ENCODE data around the gene KIAA0513. TPM values are rescaled to one million over a fixed set of nuclear protein-coding genes. Genes with fewer than 3 reads are reported as not detected.

KIAA0513 gene
- total RNA-seq, 4 donors from 2014 or later = 6.2 to 8.4 (median 7.5) TPM

DNA sequence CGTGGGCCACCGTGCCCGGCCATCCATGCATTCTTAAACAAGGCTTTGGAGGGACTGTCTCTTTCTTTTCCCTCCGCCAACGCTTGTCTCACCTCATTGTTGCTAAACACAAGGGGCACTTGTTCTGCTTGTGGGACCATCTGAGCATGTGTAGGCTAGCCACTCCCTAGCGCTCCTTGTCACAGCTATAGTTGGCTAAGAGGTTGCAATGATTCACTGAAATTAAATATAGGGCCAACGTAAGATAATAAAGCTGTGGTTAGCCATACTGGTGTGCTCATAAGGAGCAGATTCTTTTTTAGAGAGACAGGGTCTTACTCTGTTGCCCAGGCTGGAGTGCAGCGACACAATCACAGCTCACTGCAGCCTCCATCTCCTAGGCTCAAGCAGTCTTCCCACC is 41.2 kb downstream of the KIAA0513 start:
- intact Hi-C loops (cut with DNase I) = no loop called here
- no peak for TF ChIP-seq POLR2A (IDR thresholded peaks at IDR 0.05)
- TF ChIP-seq, protein P1, sequence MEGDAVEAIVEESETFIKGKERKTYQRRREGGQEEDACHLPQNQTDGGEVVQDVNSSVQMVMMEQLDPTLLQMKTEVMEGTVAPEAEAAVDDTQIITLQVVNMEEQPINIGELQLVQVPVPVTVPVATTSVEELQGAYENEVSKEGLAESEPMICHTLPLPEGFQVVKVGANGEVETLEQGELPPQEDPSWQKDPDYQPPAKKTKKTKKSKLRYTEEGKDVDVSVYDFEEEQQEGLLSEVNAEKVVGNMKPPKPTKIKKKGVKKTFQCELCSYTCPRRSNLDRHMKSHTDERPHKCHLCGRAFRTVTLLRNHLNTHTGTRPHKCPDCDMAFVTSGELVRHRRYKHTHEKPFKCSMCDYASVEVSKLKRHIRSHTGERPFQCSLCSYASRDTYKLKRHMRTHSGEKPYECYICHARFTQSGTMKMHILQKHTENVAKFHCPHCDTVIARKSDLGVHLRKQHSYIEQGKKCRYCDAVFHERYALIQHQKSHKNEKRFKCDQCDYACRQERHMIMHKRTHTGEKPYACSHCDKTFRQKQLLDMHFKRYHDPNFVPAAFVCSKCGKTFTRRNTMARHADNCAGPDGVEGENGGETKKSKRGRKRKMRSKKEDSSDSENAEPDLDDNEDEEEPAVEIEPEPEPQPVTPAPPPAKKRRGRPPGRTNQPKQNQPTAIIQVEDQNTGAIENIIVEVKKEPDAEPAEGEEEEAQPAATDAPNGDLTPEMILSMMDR (IDR thresholded peaks at IDR 0.05) = no peak
- WGBS, 2 donors = 91 to 92% methylated on average over 8 of the region's 8 CpGs
- Histone ChIP-seq H3K4me3 (replicated peaks in 1 of 3) (no peak overlapping the region), H3K36me3 (peaks cover 0 to 5% of the 10 kb centered on the region in 2 donors), H3K9me3 (no peaks in the 10 kb centered on the region), H3K27ac (no peak overlapping the region), H3K4me1 (no peaks in the 10 kb centered on the region), H3K27me3 (no peaks in the 10 kb centered on the region)
- DNase-seq = no peak

GRCh38 chr16:85069171-85069570 is 41.6 kb downstream of the KIAA0513 start:
- H3K4me3 ChIP-seq (replicated peaks in 1 of 3) = no peak overlapping the region
- DNase-seq = no peak
- 96 to 97% methylated on average over 7 of the region's 7 CpGs for WGBS, 2 donors
- H3K27me3 ChIP-seq = no peaks in the 10 kb centered on the region
- no peak overlapping the region for H3K27ac ChIP-seq
- no peaks in the 10 kb centered on the region for H3K4me1 ChIP-seq
- TF ChIP-seq, protein P1 (IDR thresholded peaks at IDR 0.05) = no peak
- TF ChIP-seq POLR2A (IDR thresholded peaks at IDR 0.05) = no peak
- peaks cover 0 to 5% of the 10 kb centered on the region in 2 donors for H3K36me3 ChIP-seq
- intact Hi-C loops (cut with DNase I) = no loop called here
- H3K9me3 ChIP-seq = no peaks in the 10 kb centered on the region

DNA sequence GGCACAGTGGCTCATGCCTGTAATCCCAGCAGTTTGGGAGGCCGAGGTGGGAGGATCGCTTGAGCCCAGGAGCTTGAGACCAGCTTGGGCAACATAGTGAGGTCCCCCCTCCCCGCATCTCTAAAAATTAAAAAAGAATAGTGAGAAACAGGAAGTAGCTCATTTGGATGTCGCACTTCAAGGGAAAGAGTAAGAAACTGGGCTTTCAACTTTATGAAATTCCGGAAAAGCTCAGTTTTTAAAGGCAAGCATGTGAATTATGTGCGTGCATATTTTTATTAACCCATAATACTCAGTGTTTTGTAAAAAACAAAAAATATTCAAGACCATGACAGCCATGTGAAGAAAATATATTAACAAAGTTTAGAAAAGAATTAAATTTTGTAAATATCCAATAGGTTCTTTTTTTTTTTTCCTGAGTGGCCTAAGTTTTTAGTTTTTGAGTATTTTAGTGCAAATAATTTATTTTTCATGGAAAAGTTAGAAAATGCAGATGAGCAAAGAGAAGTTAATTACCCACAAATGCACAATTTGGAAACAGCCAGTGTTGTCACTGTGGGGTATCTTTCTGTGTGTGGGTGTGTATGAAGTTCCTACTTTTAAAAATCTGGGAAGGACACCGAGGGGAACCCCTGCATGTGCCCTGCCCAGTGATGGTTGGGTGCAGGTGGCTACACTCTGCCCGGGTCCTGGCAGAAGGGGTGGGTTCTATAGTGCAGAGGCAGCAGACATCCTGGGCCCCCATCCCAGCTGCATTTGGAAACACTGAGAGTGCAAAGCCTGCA is 44.7 kb downstream of the KIAA0513 start:
- no peaks in the 10 kb centered on the region for H3K4me1 ChIP-seq
- intact Hi-C loops (cut with DNase I) = no loop called here
- DNase-seq = no peak
- no peak overlapping the region for H3K4me3 ChIP-seq (replicated peaks in 1 of 3)
- no peaks in the 10 kb centered on the region for H3K9me3 ChIP-seq
- TF ChIP-seq, protein P1 (IDR thresholded peaks at IDR 0.05) = no peak
- no peak for TF ChIP-seq POLR2A (IDR thresholded peaks at IDR 0.05)
- no peak overlapping the region for H3K27ac ChIP-seq
- 90 to 92% methylated on average over 8 of the region's 8 CpGs for whole genome bisulfite sequencing, 2 donors
- peaks cover 0 to 1% of the 10 kb centered on the region in 2 donors for H3K36me3 ChIP-seq
- no peaks in the 10 kb centered on the region for H3K27me3 ChIP-seq

DNA sequence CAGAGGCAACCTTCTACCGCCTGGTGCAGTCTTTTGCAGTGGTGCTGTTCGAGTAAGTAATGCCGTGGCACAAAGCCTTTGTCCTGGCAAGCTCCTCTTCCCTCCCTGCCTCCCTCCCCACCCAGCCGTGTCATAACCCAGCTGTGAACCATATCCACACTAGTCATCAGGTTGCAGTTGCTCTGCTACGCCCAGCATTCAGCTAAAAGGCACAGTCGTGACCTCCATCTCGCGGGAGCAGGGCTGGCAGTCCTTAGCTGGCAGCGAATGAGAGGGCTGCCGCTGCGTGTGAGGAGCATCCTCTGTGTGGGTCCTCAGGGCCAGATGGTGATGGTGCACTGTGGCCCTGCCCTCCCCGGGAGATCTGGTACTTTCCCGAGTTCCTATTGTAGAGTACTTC is 45.4 kb downstream of the KIAA0513 start:
- no peaks in the 10 kb centered on the region for H3K9me3 ChIP-seq
- H3K27me3 ChIP-seq = no peaks in the 10 kb centered on the region
- WGBS, 2 donors = 85 to 88% methylated on average over 13 of the region's 13 CpGs
- H3K36me3 ChIP-seq = no peaks in the 10 kb centered on the region
- intact Hi-C loops (cut with DNase I) = no loop called here
- TF ChIP-seq, protein P1 (IDR thresholded peaks at IDR 0.05) = no peak
- TF ChIP-seq POLR2A (IDR thresholded peaks at IDR 0.05) = no peak
- H3K4me1 ChIP-seq = no peaks in the 10 kb centered on the region
- no peak overlapping the region for H3K4me3 ChIP-seq (replicated peaks in 1 of 3)
- H3K27ac ChIP-seq = no peak overlapping the region
- DNase-seq = no peak

- no peaks in the 10 kb centered on the region for H3K9me3 ChIP-seq
- DNase-seq = no peak
- H3K4me3 ChIP-seq (replicated peaks in 1 of 3) = no peak overlapping the region
- intact Hi-C loops (cut with DNase I) = no loop called here
- H3K27ac ChIP-seq = no peak overlapping the region
- WGBS, 2 donors = 95 to 96% methylated on average over 6 of the region's 6 CpGs
- no peak for TF ChIP-seq POLR2A (IDR thresholded peaks at IDR 0.05)
- TF ChIP-seq, protein P1 (IDR thresholded peaks at IDR 0.05) = no peak
- no peaks in the 10 kb centered on the region for H3K27me3 ChIP-seq
- no peaks in the 10 kb centered on the region for H3K36me3 ChIP-seq
- H3K4me1 ChIP-seq = no peaks in the 10 kb centered on the region
Measured at GRCh38 chr16:85074225-85074914, 46.8 kb downstream of the KIAA0513 start.

All from thyroid gland (tissue), 4 donors.